Astrocyte (in vitro differentiated cells and primary cell): ENCODE measurements around the gene GALNT8. TPM values are rescaled to one million over a fixed set of nuclear protein-coding genes. Genes with fewer than 3 reads are reported as not detected.

Experiments used
- DNase-seq: peaks from one replicate; pipeline ENCODE4 v3.0.0-alpha.2; 2010; ENCODE audit warnings: low read depth
- FAIRE-seq: peaks from 2 replicates; lab custom pipeline; 2011; peaks lifted over from hg19 to GRCh38; lab: Jason Lieb, UNC
- H2AFZ ChIP-seq: 2 replicates; pipeline ENCODE4 v1.6.0; 2012; ENCODE audit warnings: low read depth, low read length, inconsistent platforms
- H3K27ac ChIP-seq: 2 replicates; pipeline ENCODE4 v1.5.1; 2011; ENCODE audit warnings: low read depth, low read length, inconsistent platforms
- H3K27me3 ChIP-seq: 2 replicates; pipeline ENCODE4 v1.6.0; 2011; ENCODE audit warnings: low read length, inconsistent platforms; ENCODE audit not compliant: insufficient read depth
- H3K36me3 ChIP-seq: 2 replicates; pipeline ENCODE4 v1.5.1; 2011; ENCODE audit warnings: low read length, inconsistent platforms; ENCODE audit not compliant: insufficient read depth
- H3K4me1 ChIP-seq: 2 replicates; pipeline ENCODE4 v1.5.1; 2011; ENCODE audit warnings: low read length, inconsistent platforms; ENCODE audit not compliant: insufficient read depth
- H3K4me2 ChIP-seq: 2 replicates; pipeline ENCODE4 v1.6.0; 2012; ENCODE audit warnings: low read length, inconsistent platforms
- H3K4me3 ChIP-seq: 2 replicates; pipeline ENCODE4 v1.5.1; 2011; ENCODE audit warnings: low read depth, mild to moderate bottlenecking, low read length, inconsistent platforms; ENCODE audit not compliant: insufficient read depth
- H3K79me2 ChIP-seq: 2 replicates; pipeline ENCODE4 v1.6.0; 2012; ENCODE audit warnings: mild to moderate bottlenecking, low read length, inconsistent platforms; ENCODE audit not compliant: insufficient read depth
- H3K9ac ChIP-seq: 2 replicates; pipeline ENCODE4 v1.6.0; 2012; ENCODE audit warnings: mild to moderate bottlenecking, low read length, inconsistent platforms
- H3K9me3 ChIP-seq: 2 replicates; pipeline ENCODE4 v1.5.1; 2012; ENCODE audit warnings: low read depth, mild to moderate bottlenecking, low read length, inconsistent platforms; ENCODE audit not compliant: insufficient read depth
- H4K20me1 ChIP-seq: 2 replicates; pipeline ENCODE4 v1.6.0; 2012; ENCODE audit warnings: low read length, inconsistent platforms; ENCODE audit not compliant: insufficient read depth
- H3K27ac Mint-ChIP-seq: one replicate; pipeline ENCODE4 v1.8.0; 2021; ENCODE audit warnings: mild to moderate bottlenecking, mixed read lengths; ENCODE audit not compliant: unreplicated experiment
- H3K27me3 Mint-ChIP-seq: one replicate; pipeline ENCODE4 v1.8.0; 2021; ENCODE audit warnings: low read depth, mixed read lengths; ENCODE audit not compliant: unreplicated experiment
- H3K36me3 Mint-ChIP-seq: one replicate; pipeline ENCODE4 v1.8.0; 2021; ENCODE audit warnings: low read depth, mixed read lengths; ENCODE audit not compliant: unreplicated experiment
- H3K4me1 Mint-ChIP-seq: one replicate; pipeline ENCODE4 v1.8.0; 2021; ENCODE audit warnings: low read depth, mixed read lengths; ENCODE audit not compliant: unreplicated experiment
- H3K4me3 Mint-ChIP-seq: one replicate; pipeline ENCODE4 v1.8.0; 2021; ENCODE audit warnings: mild to moderate bottlenecking, moderate library complexity, mixed read lengths; ENCODE audit not compliant: unreplicated experiment
- H3K9me3 Mint-ChIP-seq: one replicate; pipeline ENCODE4 v1.8.0; 2021; ENCODE audit warnings: mild to moderate bottlenecking, mixed read lengths; ENCODE audit not compliant: unreplicated experiment
- CTCF ChIP-seq: IDR thresholded peaks from 2 replicates; pipeline ENCODE4 v1.5.1; 2011; ENCODE audit warnings: low read depth, mild to moderate bottlenecking, inconsistent platforms, low read length, moderate library complexity; ENCODE audit not compliant: insufficient read depth
- EZH2 ChIP-seq: IDR thresholded peaks from 2 replicates; pipeline ENCODE4 v1.6.1; 2012; ENCODE audit warnings: mild to moderate bottlenecking, low read length, inconsistent platforms; ENCODE audit not compliant: insufficient read depth
- total RNA-seq: library from RNA; stranded (reverse); gene quantifications from 2 replicates; pipeline ENCODE4 v1.2.1, GENCODE V29; 2021

GALNT8 gene
- total RNA-seq, 1 donor from 2014 or later: 6.4 TPM

- Histone ChIP-seq H3K9ac (no peak overlapping the region), H3K4me3 (no peak overlapping the region), H3K9me3 (no peaks in the 10 kb centered on the region), H3K79me2 (peaks cover 3% of the 10 kb centered on the region), H3K4me1 (peaks cover 9% of the 10 kb centered on the region), H3K27ac (no peak overlapping the region), H4K20me1 (no peaks in the 10 kb centered on the region), H2AFZ (no peak overlapping the region), H3K36me3 (no peaks in the 10 kb centered on the region), H3K27me3 (peaks cover 12% of the 10 kb centered on the region), H3K4me2 (no peak overlapping the region)
- H3K27ac Mint-ChIP-seq: no peak overlapping the region
- no peak for TF ChIP-seq EZH2
- no peak for TF ChIP-seq CTCF
- DNase-seq (no peak), FAIRE-seq (no peak)
- no peaks in the 10 kb centered on the region for H3K4me1 Mint-ChIP-seq
- peaks cover 4% of the 10 kb centered on the region for H3K36me3 Mint-ChIP-seq
- peaks cover 1% of the 10 kb centered on the region for H3K9me3 Mint-ChIP-seq
- peak overlapping the region; percentile 17 for H3K4me3 Mint-ChIP-seq
- H3K27me3 Mint-ChIP-seq: peaks cover 28% of the 10 kb centered on the region
These were observed 87.6 kb downstream of the GALNT8 start for GRCh38 chr12:4807813-4808212.

- H4K20me1 ChIP-seq: no peaks in the 10 kb centered on the region
- DNase-seq: peak; percentile 27
- H3K27ac ChIP-seq: no peak overlapping the region
- H3K27me3 ChIP-seq: peaks cover 12% of the 10 kb centered on the region
- H3K79me2 ChIP-seq: peaks cover 3% of the 10 kb centered on the region
- H3K9ac ChIP-seq: peak overlapping the region; percentile 61
- peaks cover 19% of the 10 kb centered on the region for H3K27me3 Mint-ChIP-seq
- H3K36me3 ChIP-seq: no peaks in the 10 kb centered on the region
- no peaks in the 10 kb centered on the region for H3K4me1 Mint-ChIP-seq
- peak overlapping the region; percentile 78 for H2AFZ ChIP-seq
- peaks cover 1% of the 10 kb centered on the region for H3K9me3 Mint-ChIP-seq
- H3K4me2 ChIP-seq: peak overlapping the region; percentile 88
- FAIRE-seq: no peak
- no peaks in the 10 kb centered on the region for H3K9me3 ChIP-seq
- H3K4me3 Mint-ChIP-seq: peak overlapping the region; percentile 84
- peak overlapping the region; percentile 56 for H3K4me3 ChIP-seq
- peak overlapping the region; percentile 12 for H3K27ac Mint-ChIP-seq
- TF ChIP-seq CTCF (no peak), EZH2 (no peak)
- peaks cover 9% of the 10 kb centered on the region for H3K4me1 ChIP-seq
- H3K36me3 Mint-ChIP-seq: peaks cover 4% of the 10 kb centered on the region
These were observed 88.8 kb downstream of the GALNT8 start for GRCh38 chr12:4809013-4809448.

- H4K20me1 ChIP-seq: no peaks in the 10 kb centered on the region
- Mint-ChIP-seq H3K27ac (no peak overlapping the region), H3K4me3 (peak overlapping the region; percentile 82), H3K27me3 (peaks cover 16% of the 10 kb centered on the region), H3K36me3 (peaks cover 7% of the 10 kb centered on the region), H3K4me1 (no peaks in the 10 kb centered on the region), H3K9me3 (peaks cover 1% of the 10 kb centered on the region)
- DNase-seq: peak; percentile 8
- H3K27me3 ChIP-seq: peaks cover 12% of the 10 kb centered on the region
- no peak overlapping the region for H3K27ac ChIP-seq
- H3K4me2 ChIP-seq: peak overlapping the region; percentile 88
- H3K4me1 ChIP-seq: peaks cover 9% of the 10 kb centered on the region
- peaks cover 3% of the 10 kb centered on the region for H3K79me2 ChIP-seq
- FAIRE-seq: no peak
- no peaks in the 10 kb centered on the region for H3K36me3 ChIP-seq
- TF ChIP-seq EZH2: peak; percentile 32
- TF ChIP-seq CTCF: no peak
- peak overlapping the region; percentile 56 for H3K4me3 ChIP-seq
- H3K9ac ChIP-seq: peak overlapping the region; percentile 61
- peak overlapping the region; percentile 78 for H2AFZ ChIP-seq
- no peaks in the 10 kb centered on the region for H3K9me3 ChIP-seq
These were observed 89.4 kb downstream of the GALNT8 start for GRCh38 chr12:4809449-4810218.
